ENCODE results near the gene MRE11. TPM values are rescaled to one million over a fixed set of nuclear protein-coding genes. Genes with fewer than 3 reads are reported as not detected.
A peak's percentile ranks its signal among the peaks of the same experiment; 100 is the strongest.

MRE11 gene
- polyA plus RNA-seq, 1 experiment: 10.3 TPM

DNA sequence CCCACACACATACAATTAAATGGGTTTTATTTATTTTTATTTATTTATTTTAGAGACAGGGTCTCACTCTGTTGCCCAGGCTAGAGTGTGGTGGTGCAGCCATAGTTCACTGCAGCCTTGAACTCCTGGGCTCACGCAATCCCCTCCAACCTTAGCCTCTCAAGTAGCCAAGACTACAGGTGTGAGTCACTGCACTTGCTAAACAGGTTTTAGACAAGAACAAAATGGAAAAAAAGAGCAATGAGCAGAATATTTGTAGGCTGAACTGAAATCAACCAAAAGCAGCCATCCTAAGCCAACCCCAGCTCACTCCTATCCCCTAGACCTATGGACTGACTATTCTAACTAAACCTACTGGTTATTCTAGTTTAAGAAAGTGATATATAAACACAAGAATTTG, 37.8 kb downstream of the MRE11 start:
- DNase-seq (ENCODE audit: low read depth, low spot score): no peak
- no peak overlapping the region for H3K4me3 ChIP-seq (ENCODE audit: low read depth, low read length)
- POLR2A ChIA-PET: no interaction called here
- H3K27ac ChIP-seq (ENCODE audit: low read depth, low read length): no peak overlapping the region
- no peaks in the 10 kb centered on the region for H3K27me3 ChIP-seq (ENCODE audit: control insufficient read depth, insufficient read depth, low read length)
- CTCF ChIA-PET: no interaction called here
- TF ChIP-seq, protein P1, sequence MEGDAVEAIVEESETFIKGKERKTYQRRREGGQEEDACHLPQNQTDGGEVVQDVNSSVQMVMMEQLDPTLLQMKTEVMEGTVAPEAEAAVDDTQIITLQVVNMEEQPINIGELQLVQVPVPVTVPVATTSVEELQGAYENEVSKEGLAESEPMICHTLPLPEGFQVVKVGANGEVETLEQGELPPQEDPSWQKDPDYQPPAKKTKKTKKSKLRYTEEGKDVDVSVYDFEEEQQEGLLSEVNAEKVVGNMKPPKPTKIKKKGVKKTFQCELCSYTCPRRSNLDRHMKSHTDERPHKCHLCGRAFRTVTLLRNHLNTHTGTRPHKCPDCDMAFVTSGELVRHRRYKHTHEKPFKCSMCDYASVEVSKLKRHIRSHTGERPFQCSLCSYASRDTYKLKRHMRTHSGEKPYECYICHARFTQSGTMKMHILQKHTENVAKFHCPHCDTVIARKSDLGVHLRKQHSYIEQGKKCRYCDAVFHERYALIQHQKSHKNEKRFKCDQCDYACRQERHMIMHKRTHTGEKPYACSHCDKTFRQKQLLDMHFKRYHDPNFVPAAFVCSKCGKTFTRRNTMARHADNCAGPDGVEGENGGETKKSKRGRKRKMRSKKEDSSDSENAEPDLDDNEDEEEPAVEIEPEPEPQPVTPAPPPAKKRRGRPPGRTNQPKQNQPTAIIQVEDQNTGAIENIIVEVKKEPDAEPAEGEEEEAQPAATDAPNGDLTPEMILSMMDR (IDR thresholded peaks at IDR 0.05; ENCODE audit: low read depth, low read length): no peak
- no peaks in the 10 kb centered on the region for H3K9me3 ChIP-seq (ENCODE audit: control insufficient read depth, insufficient read depth, low read length)

DNA sequence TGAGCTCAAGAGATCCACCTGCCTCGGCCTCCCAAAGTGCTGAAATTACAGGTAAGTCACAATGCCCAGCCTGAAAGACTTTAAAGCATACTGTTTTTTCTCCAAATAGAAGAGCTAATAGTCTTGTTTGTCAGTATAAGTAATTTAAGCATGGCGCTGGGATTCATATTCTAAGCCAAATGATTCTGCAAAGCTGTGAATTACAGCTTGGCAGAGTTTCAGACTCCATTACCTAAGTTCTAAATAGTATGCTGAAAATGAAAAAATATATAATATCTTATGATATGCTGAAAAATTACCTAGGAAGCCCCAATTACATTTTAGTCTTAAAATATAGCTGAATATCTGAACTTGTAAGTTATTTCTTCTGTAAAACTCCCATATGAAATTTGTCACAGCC, 39.3 kb downstream of the MRE11 start:
- CTCF ChIA-PET: interaction anchor here (1.0 kb wide), 1 partner anchor 270 kb away, joined by 3 read pairs; no protein-coding TSS in a partner anchor
- Histone ChIP-seq H3K27ac (ENCODE audit: low read depth, low read length) (no peak overlapping the region), H3K9me3 (ENCODE audit: control insufficient read depth, insufficient read depth, low read length) (no peaks in the 10 kb centered on the region), H3K27me3 (ENCODE audit: control insufficient read depth, insufficient read depth, low read length) (no peaks in the 10 kb centered on the region), H3K4me3 (ENCODE audit: low read depth, low read length) (no peak overlapping the region)
- DNase-seq (ENCODE audit: low read depth, low spot score): no peak
- POLR2A ChIA-PET: no interaction called here
- TF ChIP-seq, protein P1 (IDR thresholded peaks at IDR 0.05; ENCODE audit: low read depth, low read length): no peak

DNA sequence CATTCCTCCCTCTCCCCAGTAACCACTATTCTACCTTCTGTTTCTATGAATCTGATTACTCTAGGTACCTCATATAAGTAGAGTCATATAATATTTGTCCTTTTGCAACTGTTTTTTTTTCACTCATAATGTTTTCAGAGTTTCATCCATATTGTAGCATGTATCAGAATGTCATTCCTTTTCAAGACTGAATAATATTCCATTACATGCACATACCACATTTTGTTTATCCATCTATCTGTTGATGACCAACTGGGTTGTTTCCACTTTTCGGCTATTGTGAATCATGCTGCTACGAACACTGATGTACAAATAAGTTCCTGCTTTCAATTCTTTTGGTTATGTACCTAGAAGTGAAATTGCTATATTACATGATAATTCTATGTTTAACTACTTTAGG, 40.7 kb downstream of the MRE11 start:
- no peaks in the 10 kb centered on the region for H3K9me3 ChIP-seq (ENCODE audit: control insufficient read depth, insufficient read depth, low read length)
- TF ChIP-seq, protein P1 (IDR thresholded peaks at IDR 0.05; ENCODE audit: low read depth, low read length): no peak
- ChIA-PET POLR2A (no interaction called here), CTCF (interaction anchor here (1.3 kb wide), 1 partner anchor 269 kb away, joined by 3 read pairs; no protein-coding TSS in a partner anchor)
- H3K4me3 ChIP-seq (ENCODE audit: low read depth, low read length): no peak overlapping the region
- H3K27me3 ChIP-seq (ENCODE audit: control insufficient read depth, insufficient read depth, low read length): no peaks in the 10 kb centered on the region
- no peak overlapping the region for H3K27ac ChIP-seq (ENCODE audit: low read depth, low read length)
- DNase-seq (ENCODE audit: low read depth, low spot score): no peak

DNA sequence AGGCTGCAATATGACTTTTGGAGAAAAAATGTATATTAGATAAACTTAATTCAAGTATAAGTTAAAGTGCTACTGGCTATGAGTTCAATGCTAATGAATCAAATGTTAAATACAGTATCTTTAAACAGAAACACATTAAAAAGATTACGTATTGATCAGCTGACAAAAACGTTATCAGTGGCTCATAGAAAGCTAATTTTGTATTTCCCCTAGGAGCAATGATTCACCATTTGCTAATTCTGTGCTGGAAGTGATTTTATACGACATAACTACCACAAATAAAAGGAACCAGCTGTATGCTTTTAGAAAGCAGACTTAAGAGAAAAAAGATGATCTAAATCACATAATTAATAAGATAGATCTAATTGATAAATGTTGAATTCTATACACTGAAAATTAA, 43.6 kb downstream of the MRE11 start:
- POLR2A ChIA-PET: no interaction called here
- Histone ChIP-seq H3K9me3 (ENCODE audit: control insufficient read depth, insufficient read depth, low read length) (no peaks in the 10 kb centered on the region), H3K27ac (ENCODE audit: low read depth, low read length) (no peak overlapping the region), H3K27me3 (ENCODE audit: control insufficient read depth, insufficient read depth, low read length) (no peaks in the 10 kb centered on the region), H3K4me3 (ENCODE audit: low read depth, low read length) (no peak overlapping the region)
- CTCF ChIA-PET: interaction anchor here (0.6 to 1.6 kb wide), 4 partner anchors 160 to 555 kb away, joined by 3 to 10 read pairs (median 4); no protein-coding TSS in a partner anchor
- TF ChIP-seq, protein P1 (IDR thresholded peaks at IDR 0.05; ENCODE audit: low read depth, low read length): no peak
- DNase-seq (ENCODE audit: low read depth, low spot score): no peak

DNA sequence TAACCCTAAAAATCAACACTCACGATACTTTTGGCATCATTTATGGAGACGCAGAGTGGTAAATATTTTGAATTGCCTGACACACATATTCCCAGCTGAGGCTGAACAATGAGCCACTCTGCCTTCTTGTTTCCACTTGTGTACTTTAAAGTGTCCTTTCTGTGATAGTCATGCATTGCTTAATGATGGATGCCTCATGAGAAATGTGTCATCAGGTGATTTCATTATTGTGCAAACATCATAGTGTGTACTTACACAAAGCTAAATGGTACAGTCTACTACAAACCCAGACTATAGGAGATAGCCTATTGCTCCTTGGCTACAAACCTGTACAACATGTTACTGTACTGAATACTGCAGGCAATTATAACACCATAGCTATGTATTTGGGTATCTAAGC, 44.2 kb downstream of the MRE11 start:
- ChIA-PET CTCF (interaction anchor here (1.6 kb wide), 1 partner anchor 265 kb away, joined by 5 read pairs; no protein-coding TSS in a partner anchor), POLR2A (no interaction called here)
- peak; percentile 21 for DNase-seq (ENCODE audit: low read depth, low spot score)
- Histone ChIP-seq H3K27me3 (ENCODE audit: control insufficient read depth, insufficient read depth, low read length) (no peaks in the 10 kb centered on the region), H3K4me3 (ENCODE audit: low read depth, low read length) (no peak overlapping the region), H3K9me3 (ENCODE audit: control insufficient read depth, insufficient read depth, low read length) (no peaks in the 10 kb centered on the region), H3K27ac (ENCODE audit: low read depth, low read length) (no peak overlapping the region)
- TF ChIP-seq, protein P1 (IDR thresholded peaks at IDR 0.05; ENCODE audit: low read depth, low read length): no peak

Measured in AG04450 (cell line).